Measurements from ENCODE around the gene TERT.

The TERT gene

DNA sequence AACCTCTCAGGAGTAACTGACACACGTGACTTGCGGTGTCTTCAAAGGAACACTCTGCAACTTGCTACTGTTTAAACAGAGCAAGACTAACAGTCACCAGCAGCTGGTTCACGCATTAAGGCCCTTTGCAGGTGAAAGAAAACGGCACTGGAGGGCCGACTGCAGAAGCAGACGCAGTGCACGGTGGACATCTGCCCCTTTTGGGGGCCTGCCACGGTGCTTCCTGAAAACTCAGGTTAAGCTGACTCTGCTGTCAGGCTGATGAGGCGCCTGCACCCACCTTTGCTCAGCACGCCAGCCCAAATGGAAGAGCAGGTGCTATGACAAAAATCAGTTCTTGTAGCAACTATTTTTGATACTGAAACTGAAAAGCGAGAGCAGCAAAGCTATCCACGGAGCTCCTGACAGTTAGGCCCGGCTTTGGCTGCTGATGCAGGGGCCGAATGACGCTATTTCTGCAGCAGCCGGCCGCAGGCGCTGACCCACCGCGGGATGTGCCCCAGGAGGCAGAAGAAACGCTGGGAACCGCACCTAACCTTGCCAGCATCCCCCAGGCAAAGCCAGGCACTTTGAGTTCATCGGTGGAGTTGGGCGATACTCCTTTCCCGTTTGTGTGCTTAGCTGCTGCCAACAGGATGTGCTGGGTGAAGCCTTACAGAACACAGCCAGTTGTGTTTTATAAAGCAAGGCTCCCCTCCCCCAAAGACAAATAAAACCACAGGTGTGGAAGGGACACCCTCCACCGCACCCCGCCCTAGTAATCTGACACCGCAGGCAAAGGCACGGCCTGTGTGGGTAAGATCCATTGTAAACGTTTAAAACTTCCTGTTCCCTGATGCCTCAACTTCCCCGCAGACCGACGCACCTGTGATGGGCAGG, 21.1 kb upstream of the TERT start:
- TF ChIP-seq ESRRG (CRISPR knock-in tag; IDR thresholded peaks at IDR 0.05) (no peak), ZNF70 (CRISPR knock-in tag; IDR thresholded peaks at IDR 0.05) (no peak), ZC3H10 (CRISPR knock-in tag; IDR thresholded peaks at IDR 0.05) (no peak), GLIS3 (CRISPR knock-in tag; IDR thresholded peaks at IDR 0.05) (no peak), CSDC2 (CRISPR knock-in tag; IDR thresholded peaks at IDR 0.05) (no peak), SNAI2 (CRISPR knock-in tag; IDR thresholded peaks at IDR 0.05) (no peak), ZFP3 (CRISPR knock-in tag; IDR thresholded peaks at IDR 0.05) (no peak), ZNF8 (CRISPR knock-in tag; IDR thresholded peaks at IDR 0.05) (no peak), OSR1 (CRISPR knock-in tag; IDR thresholded peaks at IDR 0.05) (no peak)
- TF ChIP-seq, protein P1, sequence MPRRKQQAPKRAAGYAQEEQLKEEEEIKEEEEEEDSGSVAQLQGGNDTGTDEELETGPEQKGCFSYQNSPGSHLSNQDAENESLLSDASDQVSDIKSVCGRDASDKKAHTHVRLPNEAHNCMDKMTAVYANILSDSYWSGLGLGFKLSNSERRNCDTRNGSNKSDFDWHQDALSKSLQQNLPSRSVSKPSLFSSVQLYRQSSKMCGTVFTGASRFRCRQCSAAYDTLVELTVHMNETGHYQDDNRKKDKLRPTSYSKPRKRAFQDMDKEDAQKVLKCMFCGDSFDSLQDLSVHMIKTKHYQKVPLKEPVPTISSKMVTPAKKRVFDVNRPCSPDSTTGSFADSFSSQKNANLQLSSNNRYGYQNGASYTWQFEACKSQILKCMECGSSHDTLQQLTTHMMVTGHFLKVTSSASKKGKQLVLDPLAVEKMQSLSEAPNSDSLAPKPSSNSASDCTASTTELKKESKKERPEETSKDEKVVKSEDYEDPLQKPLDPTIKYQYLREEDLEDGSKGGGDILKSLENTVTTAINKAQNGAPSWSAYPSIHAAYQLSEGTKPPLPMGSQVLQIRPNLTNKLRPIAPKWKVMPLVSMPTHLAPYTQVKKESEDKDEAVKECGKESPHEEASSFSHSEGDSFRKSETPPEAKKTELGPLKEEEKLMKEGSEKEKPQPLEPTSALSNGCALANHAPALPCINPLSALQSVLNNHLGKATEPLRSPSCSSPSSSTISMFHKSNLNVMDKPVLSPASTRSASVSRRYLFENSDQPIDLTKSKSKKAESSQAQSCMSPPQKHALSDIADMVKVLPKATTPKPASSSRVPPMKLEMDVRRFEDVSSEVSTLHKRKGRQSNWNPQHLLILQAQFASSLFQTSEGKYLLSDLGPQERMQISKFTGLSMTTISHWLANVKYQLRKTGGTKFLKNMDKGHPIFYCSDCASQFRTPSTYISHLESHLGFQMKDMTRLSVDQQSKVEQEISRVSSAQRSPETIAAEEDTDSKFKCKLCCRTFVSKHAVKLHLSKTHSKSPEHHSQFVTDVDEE (CRISPR knock-in tag; IDR thresholded peaks at IDR 0.05), result no peak
- TF ChIP-seq, protein P2, sequence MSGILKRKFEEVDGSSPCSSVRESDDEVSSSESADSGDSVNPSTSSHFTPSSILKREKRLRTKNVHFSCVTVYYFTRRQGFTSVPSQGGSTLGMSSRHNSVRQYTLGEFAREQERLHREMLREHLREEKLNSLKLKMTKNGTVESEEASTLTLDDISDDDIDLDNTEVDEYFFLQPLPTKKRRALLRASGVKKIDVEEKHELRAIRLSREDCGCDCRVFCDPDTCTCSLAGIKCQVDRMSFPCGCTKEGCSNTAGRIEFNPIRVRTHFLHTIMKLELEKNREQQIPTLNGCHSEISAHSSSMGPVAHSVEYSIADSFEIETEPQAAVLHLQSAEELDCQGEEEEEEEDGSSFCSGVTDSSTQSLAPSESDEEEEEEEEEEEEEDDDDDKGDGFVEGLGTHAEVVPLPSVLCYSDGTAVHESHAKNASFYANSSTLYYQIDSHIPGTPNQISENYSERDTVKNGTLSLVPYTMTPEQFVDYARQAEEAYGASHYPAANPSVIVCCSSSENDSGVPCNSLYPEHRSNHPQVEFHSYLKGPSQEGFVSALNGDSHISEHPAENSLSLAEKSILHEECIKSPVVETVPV (CRISPR knock-in tag; IDR thresholded peaks at IDR 0.05), result no peak
- TF ChIP-seq, protein P3, sequence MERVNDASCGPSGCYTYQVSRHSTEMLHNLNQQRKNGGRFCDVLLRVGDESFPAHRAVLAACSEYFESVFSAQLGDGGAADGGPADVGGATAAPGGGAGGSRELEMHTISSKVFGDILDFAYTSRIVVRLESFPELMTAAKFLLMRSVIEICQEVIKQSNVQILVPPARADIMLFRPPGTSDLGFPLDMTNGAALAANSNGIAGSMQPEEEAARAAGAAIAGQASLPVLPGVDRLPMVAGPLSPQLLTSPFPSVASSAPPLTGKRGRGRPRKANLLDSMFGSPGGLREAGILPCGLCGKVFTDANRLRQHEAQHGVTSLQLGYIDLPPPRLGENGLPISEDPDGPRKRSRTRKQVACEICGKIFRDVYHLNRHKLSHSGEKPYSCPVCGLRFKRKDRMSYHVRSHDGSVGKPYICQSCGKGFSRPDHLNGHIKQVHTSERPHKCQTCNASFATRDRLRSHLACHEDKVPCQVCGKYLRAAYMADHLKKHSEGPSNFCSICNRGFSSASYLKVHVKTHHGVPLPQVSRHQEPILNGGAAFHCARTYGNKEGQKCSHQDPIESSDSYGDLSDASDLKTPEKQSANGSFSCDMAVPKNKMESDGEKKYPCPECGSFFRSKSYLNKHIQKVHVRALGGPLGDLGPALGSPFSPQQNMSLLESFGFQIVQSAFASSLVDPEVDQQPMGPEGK (CRISPR knock-in tag; IDR thresholded peaks at IDR 0.05; ENCODE audit: borderline replicate concordance), result no peak
- peak; percentile 9; the same call in 2 of the 3 replicates for ATAC-seq

DNA sequence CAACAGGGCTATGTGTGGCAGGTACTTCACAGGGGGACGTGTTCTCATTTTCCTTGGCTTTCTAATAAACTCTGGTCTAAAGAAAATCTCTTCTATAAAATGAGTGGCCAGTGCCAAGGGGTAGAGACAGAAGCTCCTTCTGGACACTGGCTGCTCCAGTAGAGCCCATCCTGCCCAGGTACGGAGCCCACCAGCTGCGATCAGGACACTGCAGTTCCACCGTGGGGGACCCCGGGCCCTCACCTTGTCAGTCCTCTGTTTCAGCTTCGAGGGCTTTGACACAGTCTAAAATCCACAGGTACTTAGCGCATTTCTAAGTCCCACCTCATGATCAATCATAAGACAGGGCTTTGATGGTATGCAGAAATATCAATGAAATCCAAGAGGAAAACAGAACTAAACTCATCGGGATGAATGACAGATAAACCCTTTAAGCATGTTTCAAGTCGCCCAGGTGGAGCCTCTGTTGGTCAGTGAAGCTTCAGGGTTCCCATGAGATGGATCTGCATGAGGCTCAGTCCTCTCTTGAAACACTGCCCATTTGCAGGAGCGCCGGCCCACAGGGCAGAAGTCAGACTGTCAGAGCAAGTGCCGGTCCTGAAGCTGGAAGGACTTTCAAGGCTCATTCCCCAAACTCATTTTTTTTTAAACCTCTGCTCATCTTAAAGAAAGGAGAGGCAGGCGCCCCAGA, 20.3 kb upstream of the TERT start:
- no peak for TF ChIP-seq BACH2 (CRISPR knock-in tag; IDR thresholded peaks at IDR 0.05; ENCODE audit: borderline replicate concordance)
- no peak for TF ChIP-seq ARNTL (CRISPR knock-in tag; IDR thresholded peaks at IDR 0.05; ENCODE audit: borderline replicate concordance, low read depth)
- no peak for TF ChIP-seq ZC3H10 (CRISPR knock-in tag; IDR thresholded peaks at IDR 0.05)
- TF ChIP-seq ZNF565 (CRISPR knock-in tag; conservative IDR thresholded peaks at IDR 0.05; ENCODE audit: low read depth), result no peak
- TF ChIP-seq ZFP3 (CRISPR knock-in tag; IDR thresholded peaks at IDR 0.05), result no peak
- TF ChIP-seq, protein P4, sequence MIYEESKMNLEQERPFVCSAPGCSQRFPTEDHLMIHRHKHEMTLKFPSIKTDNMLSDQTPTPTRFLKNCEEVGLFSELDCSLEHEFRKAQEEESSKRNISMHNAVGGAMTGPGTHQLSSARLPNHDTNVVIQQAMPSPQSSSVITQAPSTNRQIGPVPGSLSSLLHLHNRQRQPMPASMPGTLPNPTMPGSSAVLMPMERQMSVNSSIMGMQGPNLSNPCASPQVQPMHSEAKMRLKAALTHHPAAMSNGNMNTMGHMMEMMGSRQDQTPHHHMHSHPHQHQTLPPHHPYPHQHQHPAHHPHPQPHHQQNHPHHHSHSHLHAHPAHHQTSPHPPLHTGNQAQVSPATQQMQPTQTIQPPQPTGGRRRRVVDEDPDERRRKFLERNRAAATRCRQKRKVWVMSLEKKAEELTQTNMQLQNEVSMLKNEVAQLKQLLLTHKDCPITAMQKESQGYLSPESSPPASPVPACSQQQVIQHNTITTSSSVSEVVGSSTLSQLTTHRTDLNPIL (CRISPR knock-in tag; IDR thresholded peaks at IDR 0.05; ENCODE audit: low read depth), result no peak
- TF ChIP-seq ISL1 (CRISPR knock-in tag; IDR thresholded peaks at IDR 0.05), result no peak
- TF ChIP-seq CSDC2 (CRISPR knock-in tag; IDR thresholded peaks at IDR 0.05), result no peak
- TF ChIP-seq OSR1 (CRISPR knock-in tag; IDR thresholded peaks at IDR 0.05), result no peak
- TF ChIP-seq ZNF70 (CRISPR knock-in tag; IDR thresholded peaks at IDR 0.05), result no peak
- TF ChIP-seq TOX (CRISPR knock-in tag; IDR thresholded peaks at IDR 0.05; ENCODE audit: borderline replicate concordance), result no peak
- no peak for TF ChIP-seq ESRRG (CRISPR knock-in tag; IDR thresholded peaks at IDR 0.05)
- ATAC-seq, result peak; percentile 10; the same call in 2 of the 3 replicates

DNA sequence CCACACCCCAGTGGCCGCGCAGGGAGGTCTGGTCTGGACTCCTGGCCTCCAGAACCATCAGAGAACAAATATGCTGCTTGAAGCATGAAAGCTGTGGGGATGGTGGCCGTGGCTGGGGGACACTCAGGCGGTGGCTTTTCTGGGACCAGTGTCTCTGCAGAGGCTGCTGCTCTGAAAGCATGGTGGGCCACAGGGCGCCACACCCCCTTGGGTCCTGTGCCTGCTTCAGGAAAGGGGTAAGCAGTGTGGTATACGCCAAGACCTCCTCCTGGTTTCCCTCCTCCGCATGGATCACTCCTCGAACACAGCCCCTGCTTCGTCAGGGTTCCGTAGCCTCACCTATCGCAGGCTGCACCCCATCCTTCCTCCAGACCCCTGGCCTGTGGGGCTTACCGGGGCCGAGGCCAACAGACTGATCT, 19.7 kb upstream of the TERT start:
- no peak for TF ChIP-seq TCF4 (CRISPR knock-in tag; IDR thresholded peaks at IDR 0.05; ENCODE audit: borderline replicate concordance)
- no peak for TF ChIP-seq ZNF70 (CRISPR knock-in tag; IDR thresholded peaks at IDR 0.05)
- no peak for TF ChIP-seq CSDC2 (CRISPR knock-in tag; IDR thresholded peaks at IDR 0.05)
- TF ChIP-seq BACH2 (CRISPR knock-in tag; IDR thresholded peaks at IDR 0.05; ENCODE audit: borderline replicate concordance), result no peak
- TF ChIP-seq ZNF565 (CRISPR knock-in tag; conservative IDR thresholded peaks at IDR 0.05; ENCODE audit: low read depth), result no peak
- TF ChIP-seq RARB (CRISPR knock-in tag; IDR thresholded peaks at IDR 0.05), result no peak
- no peak for TF ChIP-seq ISL1 (CRISPR knock-in tag; IDR thresholded peaks at IDR 0.05)
- TF ChIP-seq ZC3H10 (CRISPR knock-in tag; IDR thresholded peaks at IDR 0.05), result no peak
- no peak for TF ChIP-seq ZFP3 (CRISPR knock-in tag; IDR thresholded peaks at IDR 0.05)
- no peak for TF ChIP-seq ESRRG (CRISPR knock-in tag; IDR thresholded peaks at IDR 0.05)
- TF ChIP-seq, protein P3 (CRISPR knock-in tag; IDR thresholded peaks at IDR 0.05; ENCODE audit: borderline replicate concordance), result no peak
- no peak for TF ChIP-seq ZFP30 (CRISPR knock-in tag; IDR thresholded peaks at IDR 0.05)
- no peak for ATAC-seq

Measured in SK-N-SH treated with all-trans-retinoic acid at 6 μM for 48 hours (cell line).